GM19463 (cell line): ENCODE measurements around the gene MED17.
"Not testable (repeated sequence)": the region's sequence is repeated elsewhere in the genome, so short reads cannot be mapped to it uniquely, and the experiment has no call there.

ENCODE experiments used
- ATAC-seq: cut with Tn5 transposase; IDR thresholded peaks from one replicate; pipeline ENCODE4 v1.9.1; 2021; ENCODE audit warnings: mild to moderate bottlenecking, moderate library complexity; ENCODE audit not compliant: unreplicated experiment

Gene MED17

GRCh38 chr11:93784145-93784934 lies at the start of gene MED17:
TSS of gene MED17 (plus strand) at chr11:93784282. CDS start at chr11:93784514, 232 bp downstream.
- peak; percentile 94 for ATAC-seq

- ATAC-seq, result no peak
Observed at GRCh38 chr11:93734427-93735222, 49.5 kb upstream of the MED17 start.

- no peak for ATAC-seq
Observed at GRCh38 chr11:93735627-93736026, 48.5 kb upstream of the MED17 start.

- ATAC-seq, result no peak
Observed at GRCh38 chr11:93736129-93736528, 48.0 kb upstream of the MED17 start.

GRCh38 chr11:93737904-93738612 lies 46.0 kb upstream of the MED17 start:
- no peak for ATAC-seq

- ATAC-seq, result no peak
Observed at GRCh38 chr11:93738647-93739081, 45.4 kb upstream of the MED17 start.

- no peak for ATAC-seq
Observed at GRCh38 chr11:93740031-93740729, 43.9 kb upstream of the MED17 start.

GRCh38 chr11:93740730-93741093 lies 43.4 kb upstream of the MED17 start:
- ATAC-seq, result peak; percentile 25

- ATAC-seq, result peak; percentile 83
Observed at GRCh38 chr11:93741094-93741881, 42.8 kb upstream of the MED17 start, which contains the start of the genes C11orf54 and TAF1D. TSS of gene C11orf54 (plus strand) at chr11:93741672. CDS start at chr11:93747394, 5,722 bp downstream. TSS of gene TAF1D (minus strand) at chr11:93741495. CDS start at chr11:93739304, 2,191 bp downstream.

- ATAC-seq, result peak; percentile 5
Observed at GRCh38 chr11:93741882-93742226, 42.2 kb upstream of the MED17 start.

- ATAC-seq, result no peak
Observed at GRCh38 chr11:93743291-93743690, 40.8 kb upstream of the MED17 start.

GRCh38 chr11:93744669-93745004 lies 39.4 kb upstream of the MED17 start:
- ATAC-seq, result no peak

GRCh38 chr11:93745005-93745755 lies 38.9 kb upstream of the MED17 start:
- not testable (repeated sequence) for ATAC-seq

GRCh38 chr11:93746101-93746500 lies 38.0 kb upstream of the MED17 start:
- no peak for ATAC-seq

- ATAC-seq, result peak; percentile 91
Observed at GRCh38 chr11:93747122-93747521, 37.0 kb upstream of the MED17 start.

GRCh38 chr11:93751001-93751400 lies 33.1 kb upstream of the MED17 start:
- ATAC-seq, result no peak

- no peak for ATAC-seq
Observed at GRCh38 chr11:93753241-93753640, 30.8 kb upstream of the MED17 start.

GRCh38 chr11:93756748-93757147 lies 27.3 kb upstream of the MED17 start:
- no peak for ATAC-seq

- no peak for ATAC-seq
Observed at GRCh38 chr11:93757301-93757700, 26.8 kb upstream of the MED17 start.
